GM15510 (cell line): ENCODE measurements around the gene LILRB5.
"Not testable (repeated sequence)": the region's sequence is repeated elsewhere in the genome, so short reads cannot be mapped to it uniquely, and the experiment has no call there.

Experiments used
- POLR2A ChIP-seq: IDR thresholded peaks from 3 replicates; pipeline ENCODE4 v1.6.1; 2011; ENCODE audit warnings: borderline replicate concordance; ENCODE audit not compliant: insufficient read length; ENCODE audit errors: extremely low read depth

LILRB5 gene

DNA sequence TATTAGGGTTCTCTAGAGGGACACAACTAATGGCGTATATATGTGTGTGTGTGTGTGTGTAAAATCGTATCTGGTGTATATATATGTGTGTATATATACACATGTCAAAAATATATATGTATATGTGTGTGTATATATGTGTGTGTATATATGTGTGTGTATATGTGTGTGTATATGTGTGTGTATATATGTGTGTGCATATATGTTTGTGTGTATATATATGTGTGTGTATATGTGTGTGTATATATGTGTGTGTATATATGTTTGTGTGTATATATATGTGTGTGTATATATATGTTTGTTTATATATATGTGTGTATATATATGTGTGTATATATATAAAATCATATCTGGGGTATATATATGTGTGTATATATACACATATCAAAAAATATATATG, 5.4 kb upstream of the LILRB5 start:
- TF ChIP-seq POLR2A, result no peak

DNA sequence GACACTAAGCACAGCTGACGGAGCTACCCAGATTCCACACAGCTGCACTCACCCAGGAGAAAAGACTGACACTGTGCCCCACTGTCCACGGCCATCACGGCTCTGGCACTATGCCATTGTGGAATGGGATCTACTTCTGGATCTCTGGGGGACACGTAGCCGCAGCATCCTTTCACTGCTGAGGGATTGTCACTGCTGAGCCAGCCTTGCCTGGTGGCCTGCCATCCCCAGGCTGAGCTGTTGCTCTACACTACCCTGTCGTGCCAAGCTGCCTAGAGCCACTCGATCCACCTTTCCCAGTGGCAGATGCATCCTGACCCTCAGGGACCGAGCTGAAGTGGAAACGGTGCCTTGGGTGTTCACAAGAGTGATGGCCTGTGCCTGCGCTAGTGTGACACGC, 5.0 kb upstream of the LILRB5 start:
- TF ChIP-seq POLR2A, result no peak

DNA sequence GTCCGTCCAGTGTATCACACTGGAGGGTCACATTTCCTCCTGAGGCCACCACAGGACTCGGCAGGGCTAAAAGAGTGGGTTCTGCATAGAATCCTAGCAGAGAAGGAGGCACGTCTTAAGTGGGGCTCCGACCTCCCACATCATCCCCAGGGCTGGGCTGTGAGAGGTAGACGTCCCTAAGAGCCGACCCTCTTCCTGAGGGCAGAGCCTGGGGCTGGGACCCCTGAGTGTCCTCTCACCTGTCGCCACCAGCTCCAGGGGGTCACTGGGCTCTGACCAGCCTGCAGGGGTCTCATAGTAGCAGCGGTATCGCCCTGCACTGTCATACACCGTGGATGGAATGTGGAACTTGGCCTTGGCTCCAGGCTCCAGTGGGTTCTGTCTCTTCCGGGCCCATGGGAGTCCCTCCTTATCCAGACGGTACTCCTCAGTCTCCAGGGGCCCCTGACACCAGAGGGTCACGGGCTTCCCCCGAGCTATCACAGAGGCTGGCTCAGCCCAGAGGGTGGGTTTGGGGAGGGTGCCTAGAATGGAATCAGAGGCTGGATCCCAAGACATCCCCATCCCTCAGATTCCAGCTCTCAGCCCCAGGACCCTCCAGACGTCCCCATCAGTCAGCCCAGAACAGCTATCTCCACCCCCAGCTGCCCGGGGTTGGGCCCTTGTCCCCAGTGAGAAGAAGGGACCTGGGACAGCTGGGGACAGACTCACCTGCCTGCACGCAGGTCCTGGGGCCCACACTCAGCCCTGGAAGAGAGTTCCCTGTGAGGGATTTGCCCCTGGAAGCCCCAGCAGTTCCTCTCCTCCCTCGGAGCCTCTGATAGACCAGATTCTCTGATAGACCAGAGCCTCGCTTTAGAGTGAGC, 590 bp downstream of the LILRB5 start:
- no peak for TF ChIP-seq POLR2A

DNA sequence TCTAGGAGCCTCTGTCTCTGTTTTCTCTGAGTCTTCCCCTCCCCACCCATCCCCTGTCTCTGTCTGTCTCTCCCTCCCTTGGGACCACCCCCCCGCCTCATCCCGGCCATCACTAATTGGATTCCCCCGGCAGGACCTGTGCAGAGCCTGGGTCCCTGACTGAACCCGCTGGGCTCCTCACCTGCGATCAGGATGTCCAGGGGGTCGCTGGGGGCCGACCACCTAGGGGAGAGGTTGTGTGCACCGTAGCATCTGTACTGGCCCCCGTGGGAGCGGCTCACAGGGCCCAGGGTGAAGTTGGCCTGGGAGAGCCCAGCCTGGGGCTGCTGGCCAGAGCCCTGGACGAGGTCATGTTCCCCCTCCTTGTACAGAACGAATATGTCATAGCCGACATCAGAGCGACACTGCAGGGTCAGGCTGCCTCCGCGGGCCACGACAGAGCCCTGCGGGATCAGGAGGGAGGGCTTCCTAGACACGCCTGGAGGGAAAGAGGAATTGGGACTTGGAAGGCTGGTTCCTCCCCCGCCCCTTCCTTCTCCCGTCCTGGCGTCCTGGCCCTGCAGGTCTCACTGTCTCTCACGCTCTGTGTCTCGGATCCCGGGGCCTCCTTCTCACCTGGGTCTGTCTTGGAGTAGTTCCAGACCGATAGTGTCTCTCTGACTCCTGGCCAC, 1.8 kb downstream of the LILRB5 start:
- no peak for TF ChIP-seq POLR2A

DNA sequence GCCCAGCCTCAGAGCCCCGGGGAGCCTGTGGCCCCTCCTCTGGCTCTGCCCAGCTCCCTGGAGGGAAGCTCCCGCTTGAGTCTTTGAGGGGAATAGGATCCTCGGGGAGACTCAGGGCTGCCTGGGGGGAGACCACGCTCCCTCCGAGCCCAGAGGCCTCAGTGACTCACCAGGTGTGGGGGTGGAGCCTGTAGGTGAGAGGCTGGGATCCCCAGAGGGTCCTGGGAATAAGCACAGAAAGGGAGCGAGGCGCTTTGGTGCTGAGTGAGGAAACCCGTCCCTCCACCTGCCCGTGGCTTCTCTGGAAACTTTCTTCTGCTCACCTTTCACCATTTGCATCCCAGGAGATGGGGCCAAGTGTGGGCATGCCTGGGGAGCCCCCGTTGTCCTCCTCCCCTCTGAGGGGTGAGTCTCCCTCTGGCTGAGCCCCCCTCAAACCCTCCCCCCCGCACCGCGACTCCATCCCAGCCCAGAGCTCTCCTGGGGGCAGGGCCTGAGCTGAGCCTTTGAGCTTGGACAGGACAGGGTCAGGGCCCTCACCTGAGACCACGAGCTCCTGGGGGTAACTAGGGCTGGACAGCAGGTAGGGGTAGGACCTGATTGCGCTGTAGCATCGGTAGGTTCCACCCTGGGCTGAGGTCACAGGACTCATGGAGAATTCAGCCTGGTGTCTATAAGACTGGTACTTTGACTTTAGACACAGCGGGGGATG, 2.7 kb downstream of the LILRB5 start:
- no peak for TF ChIP-seq POLR2A

GRCh38 chr19:54253331-54254194, 3.5 kb downstream of the LILRB5 start:
- no peak for TF ChIP-seq POLR2A

DNA sequence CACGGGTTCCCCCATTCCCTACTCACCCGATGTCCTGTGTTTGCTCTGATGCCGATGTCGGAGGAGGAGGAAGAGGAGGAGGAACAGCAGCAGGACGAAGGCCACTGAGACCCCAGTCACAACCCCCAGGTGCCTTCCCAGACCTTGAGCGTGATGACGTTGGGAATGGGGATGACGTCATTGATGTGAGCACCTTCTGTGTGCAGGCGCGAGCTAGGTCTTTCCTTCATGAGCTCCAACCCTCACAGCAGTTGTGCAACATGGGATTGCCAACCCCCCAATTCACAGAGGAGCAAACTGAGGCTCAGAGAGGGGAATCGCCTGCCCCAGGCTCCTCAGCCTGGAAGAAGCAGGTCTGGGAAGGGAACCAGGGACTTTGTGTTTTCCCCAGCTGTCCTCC, 4.2 kb downstream of the LILRB5 start:
- TF ChIP-seq POLR2A, result no peak

- TF ChIP-seq POLR2A, result no peak
These were observed 4.8 kb downstream of the LILRB5 start for GRCh38 chr19:54252243-54252642.

DNA sequence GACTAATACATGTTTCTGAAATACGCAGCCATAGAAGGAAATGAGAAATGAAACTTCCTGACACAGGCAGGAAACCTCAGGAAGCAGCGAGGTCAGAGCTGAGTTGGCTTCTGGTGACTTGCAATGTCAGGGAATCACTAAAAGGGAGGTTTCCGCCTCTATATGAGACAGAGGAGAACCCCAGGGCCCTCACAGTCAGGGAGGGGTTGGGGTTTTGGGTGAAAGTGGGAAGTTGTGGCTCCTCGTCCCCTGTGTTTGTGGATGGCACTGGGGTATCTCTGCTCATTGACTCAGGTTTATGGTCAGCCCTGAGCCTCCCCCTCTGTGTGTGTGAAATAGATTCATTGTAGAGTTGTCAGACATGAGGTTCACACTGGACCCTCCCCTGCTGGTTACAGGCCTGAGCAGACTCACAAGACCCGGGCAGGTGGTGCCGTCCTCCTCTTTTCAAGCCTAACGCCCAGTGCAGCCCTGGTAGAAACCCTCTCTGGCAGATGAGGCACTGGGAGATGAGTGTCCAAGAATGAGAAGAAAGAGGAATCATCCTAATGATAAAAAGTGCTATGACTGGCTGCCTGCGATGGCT, 9.0 kb downstream of the LILRB5 start:
- TF ChIP-seq POLR2A, result no peak

DNA sequence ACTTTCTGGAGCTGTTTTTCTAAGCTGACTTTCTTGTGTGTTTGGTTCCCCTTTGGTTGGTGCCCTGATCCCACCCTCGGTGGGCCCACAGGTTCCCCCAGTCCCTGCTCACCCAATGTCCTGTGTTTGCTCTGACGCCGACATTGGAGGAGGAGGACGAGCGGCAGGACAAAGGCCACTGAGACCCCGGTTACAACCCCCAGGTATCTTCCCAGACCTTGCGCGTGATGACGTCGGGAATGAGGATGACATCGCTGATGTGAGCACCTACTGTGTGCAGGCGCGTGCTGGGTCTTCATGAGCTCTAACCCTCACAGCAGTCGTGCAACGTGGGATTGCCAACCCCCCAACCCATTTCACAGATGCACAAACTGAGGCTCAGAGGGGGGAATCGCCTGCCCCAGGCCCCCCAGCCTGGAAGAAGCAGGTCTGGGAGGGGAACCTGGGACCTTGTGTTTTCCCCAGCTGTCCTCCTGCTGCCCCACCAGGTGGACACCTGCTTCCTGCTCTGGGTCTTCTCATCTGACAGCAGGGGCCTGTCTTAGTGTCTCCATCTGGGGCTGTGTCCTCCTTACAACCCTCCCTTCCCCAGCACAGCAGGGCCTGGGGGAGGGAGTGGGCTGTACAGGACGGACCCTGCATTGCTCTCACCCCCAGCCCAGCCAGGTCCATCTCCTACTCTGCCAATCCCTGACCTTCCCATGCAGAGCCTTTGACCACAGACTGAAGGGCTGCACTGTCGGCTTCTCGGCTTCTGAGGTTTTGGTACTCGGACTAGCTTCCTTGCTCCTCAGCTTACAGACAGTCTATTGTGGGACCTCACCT, 9.8 kb downstream of the LILRB5 start:
- TF ChIP-seq POLR2A, result no peak

DNA sequence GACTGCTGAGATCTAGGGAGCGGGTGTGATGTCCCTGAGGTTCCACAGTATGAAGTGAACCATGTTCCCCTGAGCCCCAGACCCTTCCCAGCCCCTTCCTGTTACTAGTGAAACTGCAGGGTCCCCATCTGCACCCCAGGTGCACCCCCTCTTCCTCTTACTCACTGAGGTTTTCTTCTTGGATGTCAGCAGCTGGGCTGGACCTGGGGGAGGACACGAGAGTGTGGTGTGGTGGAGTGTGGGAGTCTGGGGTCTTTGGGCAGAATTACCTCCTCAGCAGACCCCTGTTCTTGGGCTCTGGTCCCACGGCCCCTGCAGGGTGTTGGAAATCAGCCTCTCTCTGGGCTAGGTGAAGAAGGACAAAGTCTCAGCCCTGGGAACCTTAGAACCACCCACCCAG, 11.1 kb downstream of the LILRB5 start:
- TF ChIP-seq POLR2A, result no peak

DNA sequence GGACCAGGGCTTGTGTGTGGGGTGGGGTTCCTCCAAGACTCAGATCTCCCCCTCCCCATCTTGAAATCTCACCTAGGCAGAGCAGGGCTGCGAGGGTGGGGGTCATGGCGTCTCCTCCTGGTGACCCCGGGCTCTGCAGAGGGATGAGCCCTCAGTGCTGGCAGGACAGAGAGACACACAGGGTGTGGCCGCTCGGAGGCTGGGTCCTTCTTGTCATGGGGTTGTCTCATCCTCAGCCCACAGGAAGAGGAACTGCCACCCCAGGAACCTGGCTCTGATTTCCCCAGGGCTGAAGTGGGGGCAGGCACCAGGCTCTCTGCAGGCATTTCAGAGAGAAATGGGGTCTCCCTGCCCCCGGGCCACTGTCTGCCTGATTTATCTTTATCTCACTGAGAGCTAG, 14.4 kb downstream of the LILRB5 start, which contains the start of gene LILRA6:
LILRA6 (minus strand) TSS at position 145 of the 400 bp plus-strand sequence.
- not testable (repeated sequence) for TF ChIP-seq POLR2A

- TF ChIP-seq POLR2A, result no peak
These were observed 23.1 kb downstream of the LILRB5 start for GRCh38 chr19:54233941-54234340.
